Right renal cortex interstitium (tissue), 3 donors: ENCODE results near the gene SPNS1. TPM values are rescaled to one million over a fixed set of nuclear protein-coding genes. Genes with fewer than 3 reads are reported as not detected.
"Not testable (repeated sequence)": the region's sequence is repeated elsewhere in the genome, so short reads cannot be mapped to it uniquely, and the experiment has no call there.

Experiments used
- DNase-seq, 3 donors: peaks; one replicate each; pipeline ENCODE4 v3.0.0-alpha.2; 2013; ENCODE audit warnings: low read depth in 3 of 3, low spot score in 2 of 3
- polyA plus RNA-seq, 3 donors: library from polyadenylated mRNA; unstranded; fragments of 120-200 nt; gene quantifications; one replicate each; pipeline ENCODE4 v1.2.1, GENCODE V29; 2013; ENCODE audit not compliant: insufficient read length in 3 of 3

SPNS1 gene
- 10 to 100 TPM; 33.8 to 39.7 (median 36.7) TPM for polyA plus RNA-seq

GRCh38 chr16:28974437-28975157, at the start of gene SPNS1:
Gene SPNS1 (plus strand): TSS chr16:28974778. CDS start chr16:28975152, 374 bp downstream.
- peak; percentile 85 to 94 (median 90) for DNase-seq

GRCh38 chr16:28925386-28926228, 49.0 kb upstream of the SPNS1 start:
- DNase-seq, result peak in 2 of 3 donors; percentile 76

GRCh38 chr16:28926284-28926683, 48.3 kb upstream of the SPNS1 start:
- DNase-seq, result not testable (repeated sequence)

GRCh38 chr16:28927815-28928214, 46.8 kb upstream of the SPNS1 start:
- no peak for DNase-seq

DNA sequence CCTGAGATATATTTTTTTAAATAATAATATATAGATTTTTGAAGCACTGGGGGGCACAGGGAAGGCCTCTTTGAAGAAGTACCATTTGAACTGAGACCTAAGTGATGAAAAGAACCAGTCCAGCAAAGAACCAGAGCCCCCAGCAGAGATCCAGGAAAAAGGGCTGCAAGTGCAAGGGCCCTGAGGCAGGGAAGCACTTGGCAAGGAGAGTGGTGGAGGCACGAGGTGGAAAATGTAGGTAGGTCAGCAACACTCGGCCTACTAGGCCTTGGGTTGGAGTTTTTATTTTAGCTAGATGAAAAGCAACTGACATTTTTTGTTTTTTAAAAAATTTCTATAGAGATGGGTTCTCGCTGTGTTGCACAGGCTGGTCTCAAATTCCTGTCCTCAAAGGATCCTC, 44.4 kb upstream of the SPNS1 start:
- DNase-seq, result no peak

- no peak for DNase-seq
Measured at GRCh38 chr16:28930652-28931051, 43.9 kb upstream of the SPNS1 start.

GRCh38 chr16:28931801-28932225, 42.8 kb upstream of the SPNS1 start, which contains the start of gene CD19:
Gene CD19 (plus strand): TSS chr16:28931971. CDS start chr16:28932001, 30 bp downstream.
- DNase-seq, result no peak

DNA sequence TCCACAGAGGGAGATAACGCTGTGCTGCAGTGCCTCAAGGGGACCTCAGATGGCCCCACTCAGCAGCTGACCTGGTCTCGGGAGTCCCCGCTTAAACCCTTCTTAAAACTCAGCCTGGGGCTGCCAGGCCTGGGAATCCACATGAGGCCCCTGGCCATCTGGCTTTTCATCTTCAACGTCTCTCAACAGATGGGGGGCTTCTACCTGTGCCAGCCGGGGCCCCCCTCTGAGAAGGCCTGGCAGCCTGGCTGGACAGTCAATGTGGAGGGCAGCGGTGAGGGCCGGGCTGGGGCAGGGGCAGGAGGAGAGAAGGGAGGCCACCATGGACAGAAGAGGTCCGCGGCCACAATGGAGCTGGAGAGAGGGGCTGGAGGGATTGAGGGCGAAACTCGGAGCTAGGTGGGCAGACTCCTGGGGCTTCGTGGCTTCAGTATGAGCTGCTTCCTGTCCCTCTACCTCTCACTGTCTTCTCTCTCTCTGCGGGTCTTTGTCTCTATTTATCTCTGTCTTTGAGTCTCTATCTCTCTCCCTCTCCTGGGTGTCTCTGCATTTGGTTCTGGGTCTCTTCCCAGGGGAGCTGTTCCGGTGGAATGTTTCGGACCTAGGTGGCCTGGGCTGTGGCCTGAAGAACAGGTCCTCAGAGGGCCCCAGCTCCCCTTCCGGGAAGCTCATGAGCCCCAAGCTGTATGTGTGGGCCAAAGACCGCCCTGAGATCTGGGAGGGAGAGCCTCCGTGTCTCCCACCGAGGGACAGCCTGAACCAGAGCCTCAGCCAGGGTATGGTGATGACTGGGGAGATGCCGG, 42.0 kb upstream of the SPNS1 start:
- DNase-seq, result no peak

DNA sequence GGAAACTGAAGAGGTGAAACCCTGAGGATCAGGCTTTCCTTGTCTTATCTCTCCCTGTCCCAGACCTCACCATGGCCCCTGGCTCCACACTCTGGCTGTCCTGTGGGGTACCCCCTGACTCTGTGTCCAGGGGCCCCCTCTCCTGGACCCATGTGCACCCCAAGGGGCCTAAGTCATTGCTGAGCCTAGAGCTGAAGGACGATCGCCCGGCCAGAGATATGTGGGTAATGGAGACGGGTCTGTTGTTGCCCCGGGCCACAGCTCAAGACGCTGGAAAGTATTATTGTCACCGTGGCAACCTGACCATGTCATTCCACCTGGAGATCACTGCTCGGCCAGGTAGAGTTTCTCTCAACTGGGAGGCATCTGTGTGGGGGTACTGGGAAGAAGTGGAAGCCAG, 41.4 kb upstream of the SPNS1 start:
- DNase-seq, result no peak

- no peak for DNase-seq
Measured at GRCh38 chr16:28935346-28935745, 39.2 kb upstream of the SPNS1 start.

DNA sequence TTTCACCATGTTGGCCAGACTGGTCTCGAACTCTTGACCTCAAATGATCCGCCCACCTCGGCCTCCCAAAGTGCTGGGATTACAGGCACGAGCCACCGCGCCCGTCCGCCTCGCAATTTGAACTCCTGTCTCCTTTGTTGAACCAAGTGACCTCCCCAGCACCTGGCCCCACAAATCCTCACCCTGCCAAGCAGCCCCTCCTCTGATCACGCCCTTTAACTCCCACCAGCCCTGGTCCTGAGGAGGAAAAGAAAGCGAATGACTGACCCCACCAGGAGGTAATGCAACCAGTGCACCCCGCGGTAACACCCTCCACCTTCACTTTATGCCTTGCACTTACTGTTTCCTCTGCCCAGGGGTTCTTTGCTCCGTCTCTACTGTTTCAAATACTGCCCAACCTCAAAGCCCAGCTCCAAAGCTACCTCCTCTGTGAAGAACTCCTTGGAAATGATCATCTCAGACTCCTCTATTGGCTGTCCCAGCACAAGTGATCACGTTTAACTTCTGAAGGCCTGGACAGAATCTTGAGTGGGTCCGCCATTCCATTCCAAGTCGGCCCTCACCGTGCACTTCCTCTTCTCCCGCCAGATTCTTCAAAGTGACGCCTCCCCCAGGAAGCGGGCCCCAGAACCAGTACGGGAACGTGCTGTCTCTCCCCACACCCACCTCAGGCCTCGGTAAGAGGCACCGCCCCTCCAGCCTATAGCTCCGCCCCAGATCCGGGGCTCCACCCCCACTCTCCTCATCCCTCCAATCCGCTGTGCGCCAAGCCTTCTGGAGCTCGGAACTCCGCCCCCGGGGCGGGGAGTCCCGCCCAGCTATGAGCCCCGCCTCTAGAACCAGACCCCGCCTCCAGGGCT, 38.4 kb upstream of the SPNS1 start:
- no peak for DNase-seq

DNA sequence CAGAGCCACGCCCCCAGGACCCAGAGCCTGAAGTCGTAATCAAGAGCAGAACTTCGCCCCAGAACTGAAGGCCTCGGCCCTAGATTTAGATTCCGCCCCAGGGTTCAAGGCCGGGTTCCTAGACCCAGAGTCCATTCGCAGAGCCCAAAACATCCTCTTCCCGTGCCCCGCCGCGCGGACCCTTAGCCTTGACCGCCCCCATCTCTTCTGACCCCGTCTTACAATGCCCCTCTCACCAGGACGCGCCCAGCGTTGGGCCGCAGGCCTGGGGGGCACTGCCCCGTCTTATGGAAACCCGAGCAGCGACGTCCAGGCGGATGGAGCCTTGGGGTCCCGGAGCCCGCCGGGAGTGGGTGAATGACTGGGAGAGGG, 37.8 kb upstream of the SPNS1 start:
- DNase-seq, result no peak

GRCh38 chr16:28937222-28937876, 37.2 kb upstream of the SPNS1 start:
- DNase-seq, result no peak

- no peak for DNase-seq
Measured at GRCh38 chr16:28938721-28939120, 35.9 kb upstream of the SPNS1 start.

GRCh38 chr16:28939825-28940224, 34.8 kb upstream of the SPNS1 start:
- DNase-seq, result not testable (repeated sequence)

DNA sequence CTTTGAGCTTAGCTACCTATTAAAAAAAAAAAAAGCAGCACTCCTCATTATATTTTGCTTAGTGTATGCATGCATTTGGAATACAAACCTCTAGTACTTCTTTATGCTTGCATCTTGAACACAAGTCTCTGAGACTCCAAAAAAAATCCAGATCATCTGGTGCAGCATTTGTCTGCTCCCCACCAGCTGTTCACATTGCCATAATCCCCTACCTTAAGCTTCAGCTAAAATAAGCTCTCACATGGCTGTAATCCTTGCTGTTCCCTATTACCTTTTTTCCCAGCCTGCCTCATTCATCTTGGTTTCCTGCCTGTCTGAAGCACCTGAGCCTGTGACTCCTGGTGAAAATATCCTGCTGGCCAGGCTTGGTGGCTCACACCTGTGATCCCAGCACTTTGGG, 31.3 kb upstream of the SPNS1 start:
- no peak for DNase-seq

GRCh38 chr16:28946681-28947080, 27.9 kb upstream of the SPNS1 start:
- no peak for DNase-seq

DNA sequence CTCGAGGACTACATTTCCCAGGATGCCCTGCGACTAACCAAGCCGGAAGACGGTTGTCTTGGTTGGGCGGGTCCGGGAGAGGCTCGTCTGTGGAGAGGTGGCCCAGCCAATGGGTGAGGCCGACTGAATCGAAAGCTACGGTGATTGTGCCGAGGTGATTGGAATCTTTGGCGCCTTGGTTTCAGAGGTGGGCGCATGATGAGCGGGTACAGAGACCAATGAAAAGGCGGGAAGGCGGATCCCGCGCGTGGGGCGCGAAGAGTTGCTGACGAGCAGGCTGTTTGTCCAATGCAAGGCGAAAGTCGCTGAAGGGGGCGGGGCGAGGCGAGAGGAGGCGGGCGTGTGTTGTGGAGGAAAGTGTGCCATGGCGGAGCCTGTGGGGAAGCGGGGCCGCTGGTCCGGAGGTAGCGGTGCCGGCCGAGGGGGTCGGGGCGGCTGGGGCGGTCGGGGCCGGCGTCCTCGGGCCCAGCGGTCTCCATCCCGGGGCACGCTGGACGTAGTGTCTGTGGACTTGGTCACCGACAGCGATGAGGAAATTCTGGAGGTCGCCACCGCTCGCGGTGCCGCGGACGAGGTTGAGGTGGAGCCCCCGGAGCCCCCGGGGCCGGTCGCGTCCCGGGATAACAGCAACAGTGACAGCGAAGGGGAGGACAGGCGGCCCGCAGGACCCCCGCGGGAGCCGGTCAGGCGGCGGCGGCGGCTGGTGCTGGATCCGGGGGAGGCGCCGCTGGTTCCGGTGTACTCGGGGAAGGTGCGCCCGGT, 23.7 kb upstream of the SPNS1 start, which contains the start of gene NFATC2IP:
NFATC2IP (plus strand) TSS at position 290 of the 762 bp plus-strand sequence; CDS start at position 365, 75 bp downstream.
- peak; percentile 98 to 99 (median 99) for DNase-seq
